GM21515 (cell line): ENCODE measurements around the gene WDR82.

ENCODE experiments used
- ATAC-seq: cut with Tn5 transposase; IDR thresholded peaks from one replicate; pipeline ENCODE4 v1.9.1; 2021; ENCODE audit not compliant: unreplicated experiment

Gene WDR82

GRCh38 chr3:52310861-52311575, 32.6 kb upstream of the WDR82 start:
- no peak for ATAC-seq

GRCh38 chr3:52308308-52308707, 29.9 kb upstream of the WDR82 start:
- ATAC-seq, result no peak

DNA sequence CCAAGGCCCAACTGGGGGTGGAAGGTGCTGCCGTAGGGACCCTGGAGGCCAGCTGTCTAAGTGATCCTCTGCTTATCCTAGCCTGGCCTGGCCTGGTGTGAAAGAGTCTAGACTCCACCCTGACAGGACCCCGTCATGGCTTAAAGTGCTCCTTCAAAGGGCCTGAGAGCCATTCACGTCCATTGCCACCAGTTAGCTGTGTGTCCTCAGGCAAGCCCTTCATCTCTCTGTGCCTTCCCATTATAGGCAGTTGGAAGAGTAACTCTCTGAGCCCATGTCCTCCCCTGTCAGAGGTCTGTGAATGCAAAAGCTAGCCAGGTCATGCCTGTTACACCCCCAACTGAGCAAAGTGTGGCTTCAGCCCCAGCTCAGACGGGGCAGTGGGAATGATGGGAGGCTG, 28.5 kb upstream of the WDR82 start:
- no peak for ATAC-seq

- no peak for ATAC-seq
Measured at GRCh38 chr3:52305926-52306325, 27.5 kb upstream of the WDR82 start.

DNA sequence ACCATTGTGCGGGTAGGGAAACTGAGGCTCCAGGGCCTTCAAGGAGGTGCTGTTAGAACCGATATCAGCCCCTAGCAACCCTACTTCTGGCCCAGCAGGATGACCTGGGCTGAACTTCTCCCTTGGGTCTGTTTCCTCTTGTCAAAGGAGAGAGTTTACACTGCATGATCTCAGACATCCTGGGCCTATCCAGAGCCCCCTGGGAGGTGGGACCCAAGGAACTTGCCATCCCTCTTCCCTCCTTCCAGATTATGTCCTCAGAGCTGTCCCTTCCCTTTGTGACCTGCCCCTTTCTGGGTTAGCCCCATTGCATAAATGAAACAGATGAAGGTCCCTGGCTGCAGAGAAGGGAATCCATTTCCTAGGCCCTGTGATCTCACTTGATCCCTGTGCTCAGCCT, 25.4 kb upstream of the WDR82 start:
- ATAC-seq, result no peak

DNA sequence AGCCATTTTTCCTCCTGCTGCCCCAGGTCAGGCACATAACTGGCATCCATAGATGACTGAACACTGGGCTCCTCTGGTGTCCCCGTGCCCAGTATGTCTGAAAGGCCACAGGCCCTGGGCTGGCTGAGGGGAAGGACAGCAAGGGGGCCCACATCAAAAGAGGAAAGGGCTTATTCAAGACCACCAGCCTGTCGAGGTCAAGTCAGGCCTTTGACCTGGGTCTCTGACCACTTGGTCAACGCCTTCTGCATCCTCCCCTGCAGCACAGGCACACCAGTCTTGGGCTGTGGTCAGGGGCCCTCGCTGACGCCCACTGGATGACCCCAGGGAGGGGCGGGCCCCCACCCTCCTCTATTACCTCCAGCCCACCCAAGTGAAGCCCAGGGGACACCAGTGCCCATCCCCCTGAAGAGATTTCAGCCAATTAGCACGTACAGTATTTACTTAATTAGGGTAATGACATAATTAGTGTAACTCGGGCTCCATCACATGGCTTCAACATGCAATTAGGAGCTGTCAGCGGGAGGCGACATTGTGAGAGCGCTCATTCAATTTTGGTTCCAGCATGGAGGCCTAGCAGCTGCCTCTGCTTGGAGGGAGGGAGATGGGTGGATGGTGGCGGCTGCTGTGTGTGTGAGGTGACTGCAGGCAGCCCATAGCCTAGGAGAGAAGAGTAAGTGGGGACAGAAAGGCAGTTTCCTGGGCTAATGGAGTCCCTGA, 24.1 kb upstream of the WDR82 start:
- ATAC-seq, result no peak

DNA sequence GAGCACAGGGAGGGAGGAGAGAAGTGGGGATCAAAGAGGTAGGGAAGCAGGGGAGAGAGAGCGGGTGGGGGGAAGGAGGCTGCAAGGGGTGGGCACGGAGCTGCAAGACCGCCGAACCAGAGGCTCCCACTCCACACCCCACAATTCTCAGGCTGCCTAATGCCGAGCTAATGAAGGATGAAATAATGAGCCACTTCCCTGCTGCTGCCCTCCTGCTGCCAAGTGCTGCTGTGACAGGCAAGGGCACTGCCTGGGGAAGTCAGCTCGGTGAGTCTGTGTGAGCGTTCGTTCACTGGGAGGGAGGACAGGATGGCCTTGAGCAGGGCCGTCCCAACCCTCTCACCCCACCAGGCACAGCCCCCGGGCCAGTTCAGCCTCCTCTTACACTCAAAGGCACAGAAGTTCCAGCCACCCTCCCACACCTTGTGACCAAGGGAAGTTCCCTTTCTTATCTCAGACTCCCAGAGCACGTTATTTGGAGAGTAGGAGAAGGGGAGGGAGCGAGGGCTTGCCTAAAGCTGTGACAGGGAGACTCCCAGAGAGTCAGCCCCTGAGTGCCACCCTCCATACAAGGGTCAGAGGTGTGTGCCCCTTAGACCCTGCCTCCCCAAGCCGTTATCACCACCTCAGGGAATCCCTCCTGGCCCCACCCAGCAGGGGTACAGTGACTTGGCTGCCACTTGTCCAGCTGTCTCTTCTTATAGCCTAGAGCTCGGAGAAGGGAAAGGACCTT, 21.6 kb upstream of the WDR82 start:
- no peak for ATAC-seq

- ATAC-seq, result no peak
Measured at GRCh38 chr3:52299247-52299878, 20.9 kb upstream of the WDR82 start.

DNA sequence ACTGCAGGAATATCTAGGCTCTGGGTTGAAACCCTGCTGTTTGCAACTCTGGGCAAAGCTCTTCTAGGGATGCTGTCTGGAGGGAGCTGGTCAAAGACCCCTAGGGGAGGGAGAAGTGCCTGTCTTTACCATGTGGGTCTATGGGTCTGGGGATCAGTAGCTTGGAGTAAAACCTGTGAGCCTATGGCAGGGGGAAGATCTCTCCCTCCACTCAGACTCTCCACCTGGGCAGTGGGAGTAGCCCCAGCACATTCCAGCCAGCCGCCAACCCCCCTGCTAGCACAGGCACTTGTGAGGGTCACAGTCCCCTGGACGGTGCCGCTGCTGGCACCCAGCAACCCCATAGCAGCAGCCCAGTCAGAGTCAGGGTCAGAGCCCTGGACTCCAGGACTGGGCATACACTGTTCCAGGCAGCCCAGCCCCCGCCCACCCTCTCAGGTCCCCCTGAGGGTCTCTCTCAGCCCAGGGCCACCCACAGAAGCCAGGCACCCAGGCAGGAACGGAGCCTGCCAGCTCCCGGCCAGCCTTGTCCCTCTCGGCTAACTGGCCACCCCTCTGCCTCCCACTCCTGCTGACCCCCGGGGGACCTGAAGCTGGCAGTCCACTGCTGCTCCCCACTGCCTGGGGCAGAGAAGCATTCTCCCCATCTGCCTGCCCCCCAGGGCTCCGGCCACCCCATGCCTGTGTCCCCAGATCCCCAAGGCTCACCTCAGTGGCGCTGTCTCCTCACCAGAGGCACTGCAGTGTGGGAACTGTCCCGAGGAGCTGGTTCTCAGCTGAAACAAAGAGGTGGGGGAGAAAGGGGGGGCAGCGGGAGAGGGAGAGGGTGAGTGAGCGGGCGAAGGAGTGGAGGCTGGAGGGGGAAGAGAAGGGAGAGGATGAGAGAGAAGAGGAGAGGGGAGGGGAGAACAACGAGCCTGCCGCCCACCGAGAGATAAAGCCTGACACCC, 20.0 kb upstream of the WDR82 start:
- no peak for ATAC-seq

- ATAC-seq, result no peak
Measured at GRCh38 chr3:52297242-52298148, 19.0 kb upstream of the WDR82 start.

- ATAC-seq, result no peak
Measured at GRCh38 chr3:52295671-52296208, 17.3 kb upstream of the WDR82 start.

DNA sequence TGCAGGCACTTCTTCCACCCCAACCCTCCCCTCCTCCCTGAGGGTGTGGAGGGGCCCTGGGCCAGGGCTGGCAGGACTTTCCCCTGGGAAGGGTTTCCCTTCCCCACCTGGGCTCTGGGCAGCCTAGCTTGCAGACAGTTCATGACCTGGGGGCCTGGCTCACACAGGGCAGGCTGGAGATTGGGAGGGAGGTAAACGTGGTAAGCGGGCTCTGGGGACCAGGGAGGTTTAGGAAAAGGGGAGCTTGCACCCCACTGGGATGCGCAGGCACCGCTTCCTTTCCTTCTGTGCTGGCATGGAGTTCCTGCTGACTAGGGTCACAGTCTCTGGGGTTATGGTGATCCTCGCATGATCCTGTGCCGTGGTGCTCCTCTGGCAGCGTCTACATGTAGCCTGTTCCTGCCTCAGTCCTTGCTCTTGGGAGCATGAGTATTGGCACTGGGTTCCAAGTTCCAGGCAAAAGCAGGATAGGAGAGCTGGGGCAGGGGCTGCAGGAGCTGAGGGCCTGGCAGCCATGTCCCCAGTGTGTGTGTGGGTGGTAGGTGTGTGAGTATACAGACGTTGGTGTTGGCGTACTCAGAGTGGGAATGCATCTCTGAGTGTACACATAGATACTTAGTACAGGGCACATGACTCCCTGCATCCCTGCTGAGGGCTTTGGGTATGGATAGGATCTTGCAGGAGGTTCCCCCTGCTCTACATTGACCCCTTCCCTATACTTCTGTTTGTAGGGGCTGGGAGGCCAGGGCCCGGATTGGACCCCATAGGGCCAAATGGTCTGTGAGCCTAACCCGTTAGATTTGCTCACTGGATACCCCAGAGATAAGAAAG, 16.1 kb upstream of the WDR82 start:
- ATAC-seq, result no peak

GRCh38 chr3:52293491-52294319, 15.3 kb upstream of the WDR82 start:
- no peak for ATAC-seq

DNA sequence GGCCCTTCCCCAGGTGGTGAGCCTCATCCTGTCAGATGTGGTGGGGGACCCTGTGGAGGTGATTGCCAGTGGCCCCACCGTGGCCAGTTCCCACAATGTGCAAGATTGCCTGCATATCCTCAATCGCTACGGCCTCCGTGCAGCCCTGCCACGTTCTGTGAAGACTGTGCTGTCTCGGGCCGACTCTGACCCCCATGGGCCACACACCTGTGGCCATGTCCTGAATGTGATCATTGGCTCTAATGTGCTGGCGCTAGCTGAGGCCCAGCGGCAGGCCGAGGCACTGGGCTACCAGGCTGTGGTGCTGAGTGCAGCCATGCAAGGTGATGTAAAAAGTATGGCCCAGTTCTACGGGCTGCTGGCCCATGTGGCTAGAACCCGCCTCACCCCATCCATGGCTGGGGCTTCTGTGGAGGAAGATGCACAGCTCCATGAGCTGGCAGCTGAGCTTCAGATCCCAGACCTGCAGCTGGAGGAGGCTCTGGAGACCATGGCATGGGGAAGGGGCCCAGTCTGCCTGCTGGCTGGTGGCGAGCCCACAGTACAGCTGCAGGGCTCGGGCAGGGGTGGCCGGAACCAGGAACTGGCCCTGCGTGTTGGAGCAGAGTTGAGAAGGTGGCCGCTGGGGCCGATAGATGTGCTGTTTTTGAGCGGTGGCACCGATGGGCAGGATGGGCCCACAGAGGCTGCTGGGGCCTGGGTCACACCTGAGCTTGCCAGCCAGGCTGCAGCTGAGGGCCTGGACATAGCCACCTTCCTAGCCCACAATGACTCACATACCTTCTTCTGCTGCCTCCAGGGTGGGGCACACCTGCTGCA, 14.0 kb upstream of the WDR82 start:
- ATAC-seq, result no peak

GRCh38 chr3:52291508-52292181, 13.2 kb upstream of the WDR82 start:
- ATAC-seq, result no peak
